GM12878 (cell line): ENCODE measurements around the gene SCYL3.

Experiments
- EZH2 ChIP-seq: IDR thresholded peaks from 2 replicates; pipeline ENCODE4 v1.6.1; 2012; ENCODE audit warnings: low read depth, mild to moderate bottlenecking, control low read depth, inconsistent platforms, low read length, borderline replicate concordance; ENCODE audit not compliant: control insufficient read depth
- IKZF1 ChIP-seq: fragments of 450-650 bp; conservative IDR thresholded peaks from 2 replicates; pipeline ENCODE4 v1.6.1; 2017; ENCODE audit warnings: antibody characterized with exemption, mild to moderate bottlenecking
- POLR2A ChIP-seq: IDR thresholded peaks from 2 replicates; pipeline ENCODE4 v1.6.1; 2011; ENCODE audit warnings: low read depth, mild to moderate bottlenecking, low read length

- TF ChIP-seq POLR2A (no peak), IKZF1 (no peak), EZH2 (no peak)
Observed at GRCh38 chr1:169814265-169814664, 79.4 kb downstream of the SCYL3 start.
